HG03175 (cell line): Measurements from ENCODE around the gene ENTREP1.

Experiments used
- ATAC-seq: cut with Tn5 transposase; IDR thresholded peaks from one replicate; pipeline ENCODE4 v1.9.1; 2021; ENCODE audit warnings: mild to moderate bottlenecking, moderate library complexity; ENCODE audit not compliant: unreplicated experiment

The ENTREP1 gene

GRCh38 chr9:69363191-69363590 lies 38.2 kb downstream of the ENTREP1 start:
- ATAC-seq: no peak

- ATAC-seq: no peak
Observed at GRCh38 chr9:69364510-69365150, 39.6 kb downstream of the ENTREP1 start.

- no peak for ATAC-seq
Observed at GRCh38 chr9:69370430-69370829, 45.4 kb downstream of the ENTREP1 start.

GRCh38 chr9:69371001-69371400 lies 46.0 kb downstream of the ENTREP1 start:
- no peak for ATAC-seq

GRCh38 chr9:69376651-69377050 lies 51.6 kb downstream of the ENTREP1 start:
- no peak for ATAC-seq

- ATAC-seq: no peak
Observed at GRCh38 chr9:69377291-69377690, 52.3 kb downstream of the ENTREP1 start.

GRCh38 chr9:69377981-69378380 lies 53.0 kb downstream of the ENTREP1 start:
- no peak for ATAC-seq

GRCh38 chr9:69379270-69379982 lies 54.4 kb downstream of the ENTREP1 start:
- no peak for ATAC-seq

GRCh38 chr9:69380301-69380700 lies 55.3 kb downstream of the ENTREP1 start:
- no peak for ATAC-seq

- no peak for ATAC-seq
Observed at GRCh38 chr9:69380811-69381210, 55.8 kb downstream of the ENTREP1 start.

- no peak for ATAC-seq
Observed at GRCh38 chr9:69382135-69382534, 57.1 kb downstream of the ENTREP1 start.

- ATAC-seq: no peak
Observed at GRCh38 chr9:69385581-69386033, 60.6 kb downstream of the ENTREP1 start.

- no peak for ATAC-seq
Observed at GRCh38 chr9:69386651-69387050, 61.6 kb downstream of the ENTREP1 start.

- no peak for ATAC-seq
Observed at GRCh38 chr9:69388596-69388995, 63.6 kb downstream of the ENTREP1 start.

GRCh38 chr9:69389437-69389995 lies 64.5 kb downstream of the ENTREP1 start:
- no peak for ATAC-seq

GRCh38 chr9:69391487-69391886 lies 66.5 kb downstream of the ENTREP1 start:
- no peak for ATAC-seq

GRCh38 chr9:69391946-69392345 lies 66.9 kb downstream of the ENTREP1 start:
- no peak for ATAC-seq

- ATAC-seq: no peak
Observed at GRCh38 chr9:69392826-69393225, 67.8 kb downstream of the ENTREP1 start.

- no peak for ATAC-seq
Observed at GRCh38 chr9:69393425-69393824, 68.4 kb downstream of the ENTREP1 start.

- no peak for ATAC-seq
Observed at GRCh38 chr9:69395718-69396117, 70.7 kb downstream of the ENTREP1 start.

- ATAC-seq: no peak
Observed at GRCh38 chr9:69396759-69397158, 71.7 kb downstream of the ENTREP1 start.
